Trophoblast cell (in vitro differentiated cells and primary cell): ENCODE measurements around the gene GDAP2.

Source experiments
- DNase-seq, 2 donors: peaks; one replicate each; pipeline ENCODE4 v3.0.0-alpha.2; 2016
- H2AFZ ChIP-seq: 2 replicates; pipeline ENCODE4 v1.6.1; 2013; ENCODE audit warnings: low read length, moderate library complexity, mild to moderate bottlenecking; ENCODE audit not compliant: insufficient read depth, poor library complexity
- H2AK5ac ChIP-seq: 2 replicates; pipeline ENCODE4 v1.6.1; 2013; ENCODE audit warnings: mild to moderate bottlenecking, low read length
- H2BK120ac ChIP-seq: 2 replicates; pipeline ENCODE4 v1.6.1; 2013; ENCODE audit warnings: low read length, mild to moderate bottlenecking, moderate library complexity; ENCODE audit not compliant: insufficient read depth, poor library complexity
- H2BK12ac ChIP-seq: 2 replicates; pipeline ENCODE4 v1.6.1; 2013; ENCODE audit warnings: mild to moderate bottlenecking, low read length, moderate library complexity
- H2BK5ac ChIP-seq: 2 replicates; pipeline ENCODE4 v1.6.1; 2013; ENCODE audit warnings: low read length, low read depth, moderate library complexity, mild to moderate bottlenecking; ENCODE audit not compliant: poor library complexity
- H3K14ac ChIP-seq: 2 replicates; pipeline ENCODE4 v1.6.1; 2013; ENCODE audit warnings: mild to moderate bottlenecking, low read length
- H3K18ac ChIP-seq: 2 replicates; pipeline ENCODE4 v1.6.1; 2013; ENCODE audit warnings: mild to moderate bottlenecking, low read length
- H3K23ac ChIP-seq: 2 replicates; pipeline ENCODE4 v1.6.1; 2013; ENCODE audit warnings: low read length
- H3K27ac ChIP-seq: 2 replicates; pipeline ENCODE4 v1.5.1; 2013; ENCODE audit warnings: low read depth, mild to moderate bottlenecking, inconsistent platforms, low read length, moderate library complexity
- H3K27me3 ChIP-seq: 2 replicates; pipeline ENCODE4 v1.6.1; 2013; ENCODE audit warnings: inconsistent platforms, mild to moderate bottlenecking, low read length, moderate library complexity; ENCODE audit not compliant: insufficient read depth
- H3K36me3 ChIP-seq, 2 experiments: 1 replicate in 1 of 2; 2 replicates in 1 of 2; pipeline ENCODE4 v1.6.1; 2013; ENCODE audit warnings: low read length in 2 of 2, mild to moderate bottlenecking in 2 of 2, moderate library complexity in 1 of 2; ENCODE audit not compliant: insufficient read depth in 2 of 2, control insufficient read depth in 1 of 2
- H3K4ac ChIP-seq: 2 replicates; pipeline ENCODE4 v1.6.1; 2013; ENCODE audit warnings: low read depth, mild to moderate bottlenecking, low read length, moderate library complexity
- H3K4me1 ChIP-seq, 2 experiments: 1 replicate in 1 of 2; 2 replicates in 1 of 2; pipeline ENCODE4 v1.6.1; 2013; ENCODE audit warnings: low read length in 2 of 2, mild to moderate bottlenecking in 2 of 2, moderate library complexity in 1 of 2; ENCODE audit not compliant: insufficient read depth in 2 of 2, control insufficient read depth in 1 of 2
- H3K4me2 ChIP-seq: 2 replicates; pipeline ENCODE4 v1.6.1; 2013; ENCODE audit warnings: inconsistent platforms, mild to moderate bottlenecking, low read length, moderate library complexity
- H3K4me3 ChIP-seq: 2 replicates; pipeline ENCODE4 v1.5.1; 2013; ENCODE audit warnings: mild to moderate bottlenecking, low read depth, low read length, inconsistent platforms
- H3K79me1 ChIP-seq: one replicate; pipeline ENCODE4 v1.6.1; 2013; ENCODE audit warnings: low read length
- H3K79me2 ChIP-seq: 2 replicates; pipeline ENCODE4 v1.6.1; 2013; ENCODE audit warnings: low read length, mild to moderate bottlenecking; ENCODE audit not compliant: control insufficient read depth, insufficient read depth, poor library complexity
- H3K9ac ChIP-seq: 2 replicates; pipeline ENCODE4 v1.6.1; 2013; ENCODE audit warnings: mild to moderate bottlenecking, low read length
- H3K9me3 ChIP-seq: 2 replicates; pipeline ENCODE4 v1.6.1; 2013; ENCODE audit warnings: low read depth, mild to moderate bottlenecking, control low read depth, inconsistent platforms, low read length; ENCODE audit not compliant: insufficient read depth
- H4K12ac ChIP-seq: 2 replicates; pipeline ENCODE4 v1.6.1; 2013; ENCODE audit warnings: low read depth, mild to moderate bottlenecking, low read length, moderate library complexity
- H4K8ac ChIP-seq: 2 replicates; pipeline ENCODE4 v1.6.1; 2013; ENCODE audit warnings: low read depth, mild to moderate bottlenecking, low read length, moderate library complexity
- H4K91ac ChIP-seq: one replicate; pipeline ENCODE4 v1.6.1; 2013; ENCODE audit warnings: low read depth, mild to moderate bottlenecking, low read length, moderate library complexity
- WGBS: extraction: QIAGEN DNeasy Blood & Tissue Kit; methylation state at CpG from one replicate; pipeline ENCODE4 v1.1.7; 2013; ENCODE audit warnings: missing lambda C conversion rate; ENCODE audit not compliant: insufficient read length, insufficient coverage; ENCODE audit errors: extremely low coverage; 5-methylcytosine and 5-hydroxymethylcytosine counted together

The GDAP2 gene

GRCh38 chr1:117825414-117825813 lies 104.0 kb downstream of the GDAP2 start:
- H3K36me3 ChIP-seq: no peaks in the 10 kb centered on the region
- H3K4me1 ChIP-seq: peaks cover 3 to 11% of the 10 kb centered on the region in 2 experiments
- no peak overlapping the region for H4K91ac ChIP-seq
- no peak overlapping the region for H3K9ac ChIP-seq
- peaks cover 4% of the 10 kb centered on the region for H3K79me1 ChIP-seq
- no peak overlapping the region for H3K23ac ChIP-seq
- WGBS: no CpG with 5 or more reads among the region's 2 CpGs
- no peak overlapping the region for H3K4ac ChIP-seq
- DNase-seq: no peak
- no peaks in the 10 kb centered on the region for H3K27me3 ChIP-seq
- no peak overlapping the region for H3K4me3 ChIP-seq
- no peak overlapping the region for H2AK5ac ChIP-seq
- H3K27ac ChIP-seq: no peak overlapping the region
- H3K14ac ChIP-seq: no peak overlapping the region
- H2BK120ac ChIP-seq: no peak overlapping the region
- no peak overlapping the region for H3K18ac ChIP-seq
- H3K9me3 ChIP-seq: peaks cover 7% of the 10 kb centered on the region
- H2BK12ac ChIP-seq: no peak overlapping the region
- no peak overlapping the region for H3K4me2 ChIP-seq
- H3K79me2 ChIP-seq: no peaks in the 10 kb centered on the region
- H2AFZ ChIP-seq: no peak overlapping the region
- H2BK5ac ChIP-seq: no peak overlapping the region
- H4K8ac ChIP-seq: peak overlapping the region; percentile 11
- H4K12ac ChIP-seq: no peak overlapping the region

GRCh38 chr1:117824616-117825015 lies 104.8 kb downstream of the GDAP2 start:
- Histone ChIP-seq H3K4me1 (peaks cover 3 to 11% of the 10 kb centered on the region in 2 experiments), H3K23ac (no peak overlapping the region), H3K14ac (no peak overlapping the region), H4K8ac (no peak overlapping the region), H3K4me3 (no peak overlapping the region), H3K9ac (no peak overlapping the region), H4K12ac (no peak overlapping the region), H3K9me3 (peaks cover 7% of the 10 kb centered on the region), H2BK12ac (no peak overlapping the region), H3K4ac (no peak overlapping the region), H2AK5ac (no peak overlapping the region), H3K79me1 (peaks cover 4% of the 10 kb centered on the region), H4K91ac (no peak overlapping the region), H3K27me3 (no peaks in the 10 kb centered on the region), H3K27ac (no peak overlapping the region), H2BK120ac (no peak overlapping the region), H3K36me3 (no peaks in the 10 kb centered on the region), H2BK5ac (no peak overlapping the region), H3K79me2 (no peaks in the 10 kb centered on the region), H3K18ac (no peak overlapping the region), H2AFZ (no peak overlapping the region), H3K4me2 (no peak overlapping the region)
- DNase-seq: no peak
- no CpG with 5 or more reads among the region's 1 CpG for WGBS

GRCh38 chr1:117821774-117822482 lies 107.5 kb downstream of the GDAP2 start:
- H2AFZ ChIP-seq: no peak overlapping the region
- H2BK12ac ChIP-seq: no peak overlapping the region
- no CpG with 5 or more reads among the region's 3 CpGs for WGBS
- H3K4me3 ChIP-seq: no peak overlapping the region
- H2BK5ac ChIP-seq: no peak overlapping the region
- H2BK120ac ChIP-seq: no peak overlapping the region
- no peak overlapping the region for H3K23ac ChIP-seq
- no peak overlapping the region for H3K4ac ChIP-seq
- H3K4me1 ChIP-seq: peaks cover 0 to 8% of the 10 kb centered on the region in 2 experiments
- H4K12ac ChIP-seq: no peak overlapping the region
- H3K79me1 ChIP-seq: peaks cover 4% of the 10 kb centered on the region
- H3K14ac ChIP-seq: no peak overlapping the region
- H3K4me2 ChIP-seq: no peak overlapping the region
- H4K8ac ChIP-seq: no peak overlapping the region
- H3K27ac ChIP-seq: no peak overlapping the region
- H3K36me3 ChIP-seq: no peaks in the 10 kb centered on the region
- H3K9me3 ChIP-seq: peaks cover 7% of the 10 kb centered on the region
- H4K91ac ChIP-seq: no peak overlapping the region
- H3K9ac ChIP-seq: no peak overlapping the region
- DNase-seq: peak; percentile 27 to 66
- no peak overlapping the region for H2AK5ac ChIP-seq
- H3K18ac ChIP-seq: no peak overlapping the region
- H3K79me2 ChIP-seq: no peaks in the 10 kb centered on the region
- H3K27me3 ChIP-seq: no peaks in the 10 kb centered on the region

GRCh38 chr1:117821382-117821755 lies 108.1 kb downstream of the GDAP2 start:
- H3K23ac ChIP-seq: no peak overlapping the region
- no peak overlapping the region for H4K91ac ChIP-seq
- WGBS: no CpG with 5 or more reads among the region's 5 CpGs
- H2AK5ac ChIP-seq: no peak overlapping the region
- H3K36me3 ChIP-seq: no peaks in the 10 kb centered on the region
- DNase-seq: no peak
- H2AFZ ChIP-seq: no peak overlapping the region
- H3K18ac ChIP-seq: no peak overlapping the region
- H3K79me2 ChIP-seq: no peaks in the 10 kb centered on the region
- H3K14ac ChIP-seq: no peak overlapping the region
- peaks cover 1% of the 10 kb centered on the region for H3K79me1 ChIP-seq
- peaks cover 0 to 5% of the 10 kb centered on the region in 2 experiments for H3K4me1 ChIP-seq
- H3K9ac ChIP-seq: no peak overlapping the region
- no peak overlapping the region for H2BK12ac ChIP-seq
- H4K12ac ChIP-seq: no peak overlapping the region
- H3K4ac ChIP-seq: no peak overlapping the region
- H3K27me3 ChIP-seq: no peaks in the 10 kb centered on the region
- H3K4me3 ChIP-seq: no peak overlapping the region
- no peak overlapping the region for H2BK5ac ChIP-seq
- no peak overlapping the region for H3K27ac ChIP-seq
- peaks cover 9% of the 10 kb centered on the region for H3K9me3 ChIP-seq
- no peak overlapping the region for H2BK120ac ChIP-seq
- no peak overlapping the region for H3K4me2 ChIP-seq
- no peak overlapping the region for H4K8ac ChIP-seq
